HG02610 (cell line): ENCODE measurements around the gene PANK4.
"Not testable (repeated sequence)": the region's sequence is repeated elsewhere in the genome, so short reads cannot be mapped to it uniquely, and the experiment has no call there.

Experiments used
- ATAC-seq: cut with Tn5 transposase; IDR thresholded peaks from one replicate; pipeline ENCODE4 v1.9.1; 2021; ENCODE audit warnings: mild to moderate bottlenecking, moderate library complexity; ENCODE audit not compliant: unreplicated experiment

Gene PANK4

DNA sequence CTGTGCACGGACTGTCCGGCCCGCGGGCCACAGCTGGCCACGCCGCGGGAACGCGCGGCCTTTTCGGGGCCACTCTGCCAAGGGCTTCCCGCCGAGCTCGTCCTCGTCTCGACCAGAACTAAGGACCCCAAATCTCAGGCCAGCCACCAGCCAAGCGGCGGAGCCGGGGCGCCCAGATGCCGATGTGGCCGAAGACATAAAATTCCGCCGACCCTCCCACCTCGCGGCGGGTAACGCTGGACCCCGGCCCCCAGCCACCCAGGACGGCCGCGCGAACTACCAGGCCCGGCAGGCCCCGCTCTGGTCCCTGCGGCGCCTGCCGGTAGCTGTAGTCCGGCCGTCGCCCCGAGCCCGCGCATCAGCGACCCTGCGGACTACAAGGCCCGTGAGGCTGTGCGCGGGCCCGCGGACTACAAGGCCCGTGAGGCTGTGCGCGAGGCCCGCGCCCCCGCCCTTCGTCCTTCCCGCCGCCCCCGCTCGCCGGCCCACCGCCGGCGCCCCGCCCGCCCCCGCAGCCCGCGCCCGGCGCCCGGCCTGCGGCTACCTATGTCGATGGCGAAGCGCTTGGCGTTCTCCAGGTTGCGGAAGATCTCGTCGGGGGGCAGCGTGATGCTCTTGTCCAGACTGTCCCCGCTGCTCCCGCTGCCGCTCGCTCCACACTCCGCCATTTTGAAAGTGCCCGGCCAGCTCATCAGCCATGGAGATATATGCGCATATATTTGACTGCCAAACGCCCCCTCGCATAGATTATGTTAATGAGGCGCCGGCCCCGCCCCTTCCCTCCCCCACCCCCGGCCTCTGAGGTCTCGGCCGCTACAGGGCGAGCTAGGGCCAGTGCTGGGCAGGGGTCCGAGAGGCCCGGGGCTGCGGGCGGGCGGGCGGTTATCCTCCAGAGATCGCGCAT, at the start of gene PANK4:
Gene PANK4 (minus strand): TSS at position 677 of the 904 bp plus-strand sequence. CDS start 9 bp downstream, at position 668.
- peak; percentile 76 for ATAC-seq

DNA sequence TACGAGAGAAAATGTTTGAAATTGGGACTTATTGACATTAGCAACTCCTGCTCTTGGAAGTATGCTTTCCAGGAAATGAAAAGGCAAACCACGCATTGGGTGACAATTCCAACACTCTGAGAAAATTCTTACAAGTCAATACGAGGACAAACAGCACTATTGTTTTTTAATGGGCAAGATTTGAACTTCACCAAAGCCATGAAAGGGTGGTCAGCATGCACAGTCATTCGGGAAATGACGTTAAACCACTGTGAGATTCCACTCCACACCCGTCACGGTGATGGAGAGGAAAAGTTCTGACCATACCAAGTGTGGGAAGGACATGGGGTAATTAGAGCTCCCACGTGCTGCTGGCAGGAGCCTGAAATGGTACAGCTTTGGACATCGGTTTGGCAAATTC, 48.0 kb upstream of the PANK4 start:
- no peak for ATAC-seq

DNA sequence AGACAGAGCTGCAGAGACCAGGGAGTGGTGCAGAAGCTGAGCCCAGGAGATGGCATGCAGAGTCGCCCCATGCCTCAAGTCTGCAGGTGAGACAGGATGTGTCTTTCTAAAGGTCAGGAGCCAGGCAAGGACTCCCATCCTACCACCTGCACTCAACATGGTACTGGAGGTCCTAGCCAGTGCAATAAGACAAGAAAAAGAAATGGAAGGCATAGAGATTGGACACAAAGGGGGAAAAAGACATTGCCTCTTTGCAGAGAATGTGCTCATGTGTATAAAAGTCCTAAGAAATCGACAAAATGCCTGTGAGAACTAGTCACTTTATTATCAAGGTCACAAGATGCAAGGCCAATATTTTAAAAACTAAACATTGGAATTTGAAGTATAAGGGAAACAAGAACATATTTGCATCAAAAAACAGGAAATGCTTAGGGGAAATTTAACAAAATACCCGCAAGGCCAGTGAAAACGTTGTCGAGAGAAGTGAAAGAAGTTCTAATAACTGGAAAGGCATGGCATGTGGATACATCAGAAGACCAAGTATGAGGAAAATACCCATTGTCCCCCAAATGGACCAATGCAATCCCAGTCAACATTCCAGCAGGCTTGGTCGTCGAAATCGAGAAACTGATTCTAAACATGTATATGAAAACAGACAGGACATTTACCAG, 47.0 kb upstream of the PANK4 start:
- no peak for ATAC-seq

DNA sequence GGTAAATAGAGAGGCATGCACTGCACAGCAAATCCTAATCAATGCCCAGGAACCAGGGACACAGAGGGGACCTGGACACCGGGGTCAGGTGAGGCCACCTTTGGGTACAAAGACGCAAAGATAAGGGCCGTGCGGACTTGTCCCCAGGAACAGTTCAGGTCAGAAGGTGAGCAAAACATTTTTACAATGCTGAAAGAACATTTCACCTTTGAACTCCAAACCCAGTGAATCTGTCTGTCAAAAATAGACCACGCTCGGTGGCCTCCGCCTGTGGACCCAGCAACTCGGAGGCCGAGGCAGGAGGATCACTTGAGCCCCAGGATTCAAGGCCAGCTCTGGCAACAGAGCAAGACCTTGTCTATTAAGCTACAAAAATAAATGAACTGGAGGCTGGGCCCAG, 45.0 kb upstream of the PANK4 start:
- no peak for ATAC-seq

DNA sequence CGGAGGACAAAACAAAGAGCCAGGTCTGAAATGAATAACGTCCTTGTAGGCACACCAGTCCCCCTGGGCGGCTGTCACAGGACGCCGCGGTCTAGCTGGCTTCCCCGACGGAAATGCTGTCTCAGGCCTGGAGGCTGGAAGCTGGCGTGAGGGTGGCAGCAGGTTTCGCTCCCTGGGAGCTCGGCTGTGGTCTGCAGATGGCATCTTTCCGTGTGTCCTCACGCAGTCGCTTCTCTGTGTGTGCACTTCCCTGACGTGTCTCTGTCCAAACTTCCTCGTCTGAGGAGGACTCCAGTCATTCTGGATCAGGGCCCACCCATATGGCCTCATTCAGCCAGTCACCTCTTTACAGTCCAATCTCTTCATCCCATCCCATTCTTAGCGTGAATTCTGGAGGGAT, 43.9 kb upstream of the PANK4 start:
- ATAC-seq: no peak

DNA sequence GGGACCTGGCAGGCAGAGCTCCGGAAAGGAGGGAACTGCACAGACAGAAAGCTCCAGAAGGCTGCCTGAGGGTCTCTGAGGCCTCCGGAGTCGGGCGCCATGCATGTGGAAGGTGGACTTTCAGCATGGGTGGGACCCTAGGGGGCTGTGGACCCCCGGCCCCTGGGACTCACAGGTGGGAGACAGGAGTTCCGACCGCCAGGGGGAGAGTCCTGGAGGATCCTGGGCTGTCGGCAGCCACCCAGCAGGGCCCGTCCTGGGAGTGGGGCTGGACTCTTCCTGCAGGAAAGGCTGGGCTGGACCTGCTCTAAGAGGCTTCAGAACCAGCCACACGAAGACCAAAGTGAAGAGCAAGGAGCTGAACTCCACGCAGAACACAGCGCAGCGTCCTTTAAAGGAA, 43.3 kb upstream of the PANK4 start:
- not testable (repeated sequence) for ATAC-seq

DNA sequence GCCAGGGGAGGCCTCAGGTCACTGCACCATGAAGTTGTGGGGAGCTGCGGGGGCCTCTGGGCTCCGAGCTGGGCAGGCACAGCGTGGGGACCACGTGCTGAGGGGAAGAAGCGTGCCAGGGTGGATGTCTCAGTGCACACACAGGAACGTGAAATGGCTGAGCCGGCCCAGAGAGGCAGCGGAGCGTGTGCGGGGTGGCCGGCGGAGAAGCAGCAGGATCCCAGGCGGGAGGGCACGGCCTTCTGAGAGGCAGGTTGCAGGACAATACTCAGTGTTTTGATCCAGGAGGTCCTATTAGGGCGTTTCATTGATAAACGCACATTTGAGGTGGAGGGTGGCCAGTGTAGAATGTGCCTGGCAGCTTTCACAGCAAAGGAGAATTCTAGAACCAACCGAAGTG, 42.7 kb upstream of the PANK4 start:
- ATAC-seq: no peak

DNA sequence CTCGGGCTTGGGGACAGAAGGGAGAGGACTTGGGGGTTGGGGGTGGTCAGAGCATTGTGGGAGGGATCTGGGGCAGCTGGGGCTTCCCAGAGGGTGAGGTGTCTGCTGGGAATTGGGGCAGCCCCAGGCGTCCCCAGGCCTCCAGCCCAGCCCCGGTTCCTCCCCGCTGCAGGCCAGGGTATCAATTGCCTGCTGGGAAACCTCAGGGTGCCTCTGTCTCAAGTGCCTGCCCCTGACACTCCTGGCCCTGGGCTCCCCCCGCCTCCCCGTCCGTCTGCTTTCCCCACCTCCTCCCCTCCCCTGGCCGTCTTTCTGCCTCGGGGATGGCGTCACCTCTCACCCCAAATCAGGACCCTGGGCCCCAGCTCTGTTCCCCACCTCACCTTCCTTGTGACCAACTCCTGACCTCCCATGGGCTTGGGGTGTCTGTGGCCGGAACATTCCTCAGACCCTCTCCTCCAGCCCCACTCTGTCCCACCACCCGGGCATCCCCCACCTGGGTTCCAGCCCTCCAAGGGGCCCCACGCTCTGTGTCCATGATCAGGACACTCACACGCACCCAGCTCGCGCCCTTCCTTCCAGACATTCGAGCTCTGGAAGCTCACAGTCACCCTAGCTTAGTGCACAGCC, 41.9 kb upstream of the PANK4 start:
- ATAC-seq: not testable (repeated sequence)

DNA sequence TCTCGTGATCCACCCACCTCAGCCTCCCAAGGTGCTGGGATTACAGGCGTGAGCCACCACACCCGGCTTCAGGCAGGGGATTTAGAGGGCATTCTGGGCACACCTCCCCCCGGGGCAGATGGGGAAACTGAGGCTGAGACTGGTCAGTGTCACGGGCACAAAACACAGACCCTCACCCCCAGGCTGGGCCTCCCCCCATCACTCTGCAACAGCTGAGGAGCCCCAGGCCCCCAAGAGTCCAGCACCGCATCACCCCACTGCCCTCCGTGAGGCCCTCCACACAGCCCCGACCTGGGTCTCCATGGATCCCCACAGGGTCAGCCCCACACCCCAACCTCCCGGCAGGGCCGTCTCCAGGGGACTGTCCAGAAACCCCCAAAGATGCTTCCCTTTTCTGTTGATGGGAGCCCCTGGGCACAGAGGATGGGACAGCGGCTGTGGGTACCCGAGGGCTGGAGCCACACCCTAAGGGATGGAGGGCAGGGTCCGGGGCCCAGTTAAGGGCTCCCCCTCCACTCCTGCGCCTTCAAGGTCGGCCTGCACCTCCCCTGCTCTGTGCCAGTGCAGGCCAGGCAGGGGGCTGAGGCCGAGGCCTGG, 40.8 kb upstream of the PANK4 start:
- no peak for ATAC-seq

DNA sequence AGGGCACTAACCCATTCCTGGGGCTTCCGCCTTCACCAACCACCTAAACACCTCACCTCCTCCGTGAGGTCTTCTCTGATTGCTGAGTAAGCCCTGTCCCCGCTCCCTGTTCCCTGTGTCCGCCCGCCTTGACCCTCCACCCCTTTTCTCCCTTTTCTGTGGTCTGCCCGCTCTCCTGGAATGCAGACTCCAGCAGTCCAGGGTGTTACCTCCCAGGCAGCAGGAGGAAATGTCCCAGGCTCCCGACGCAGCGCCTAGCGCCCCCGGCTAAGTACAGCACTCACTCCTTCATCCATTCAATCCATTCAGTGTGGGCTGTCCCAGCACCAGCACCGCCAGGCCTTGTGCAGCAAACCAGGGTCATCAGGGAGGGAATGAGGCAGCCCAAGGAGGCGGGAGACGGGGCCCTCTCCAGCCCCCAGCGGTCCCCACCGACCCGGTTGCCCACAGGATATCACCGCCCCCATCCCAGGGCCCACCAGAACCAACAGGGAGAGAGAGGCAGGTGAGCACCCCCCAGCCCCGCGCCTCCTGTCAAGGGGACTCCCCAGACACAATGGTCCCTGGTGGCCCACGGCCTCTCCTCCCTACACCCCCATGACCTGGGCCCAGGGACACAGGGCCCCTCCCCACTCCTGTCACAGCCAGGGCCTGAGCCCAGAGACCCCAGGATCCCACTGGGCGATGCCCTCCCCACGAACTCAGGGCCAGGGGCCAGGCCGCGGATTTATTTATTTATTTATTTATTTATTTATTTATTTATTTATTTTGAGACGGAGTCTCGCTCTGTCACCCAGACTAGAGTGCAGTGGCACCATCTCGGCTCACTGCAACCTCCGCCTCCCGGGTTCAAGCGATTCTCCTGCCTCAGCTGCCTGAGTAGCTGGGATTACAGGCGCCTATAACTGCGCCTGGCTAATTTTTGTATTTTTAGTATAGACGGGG, 40.0 kb upstream of the PANK4 start:
- no peak for ATAC-seq

DNA sequence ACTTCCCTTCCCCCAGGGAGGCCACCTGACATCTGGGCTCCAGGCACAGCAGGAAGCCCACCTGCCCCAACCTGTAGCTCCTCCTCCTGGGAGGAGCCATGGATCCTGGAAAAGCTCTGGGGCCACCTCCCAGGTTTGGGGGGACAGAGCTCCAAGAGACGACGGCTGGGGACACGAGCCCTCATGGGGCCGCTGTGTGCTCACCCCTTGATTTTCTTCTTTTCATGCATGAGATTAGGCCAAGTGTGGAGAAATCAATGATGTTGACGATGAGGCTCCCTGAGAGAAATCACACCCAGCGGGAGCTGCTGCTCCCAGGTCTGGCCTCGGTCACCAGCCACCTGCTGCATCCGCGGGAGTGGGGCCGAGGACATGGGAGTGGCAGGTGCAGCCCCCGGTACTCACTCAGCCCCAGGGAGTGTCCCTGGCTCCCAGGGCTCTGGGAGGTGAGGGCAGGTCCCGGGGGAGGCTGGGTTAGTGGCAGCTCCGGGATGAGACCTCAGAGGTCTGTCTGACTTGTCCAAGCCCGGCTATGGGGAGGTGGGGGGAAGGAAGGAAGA, 38.5 kb upstream of the PANK4 start:
- no peak for ATAC-seq

DNA sequence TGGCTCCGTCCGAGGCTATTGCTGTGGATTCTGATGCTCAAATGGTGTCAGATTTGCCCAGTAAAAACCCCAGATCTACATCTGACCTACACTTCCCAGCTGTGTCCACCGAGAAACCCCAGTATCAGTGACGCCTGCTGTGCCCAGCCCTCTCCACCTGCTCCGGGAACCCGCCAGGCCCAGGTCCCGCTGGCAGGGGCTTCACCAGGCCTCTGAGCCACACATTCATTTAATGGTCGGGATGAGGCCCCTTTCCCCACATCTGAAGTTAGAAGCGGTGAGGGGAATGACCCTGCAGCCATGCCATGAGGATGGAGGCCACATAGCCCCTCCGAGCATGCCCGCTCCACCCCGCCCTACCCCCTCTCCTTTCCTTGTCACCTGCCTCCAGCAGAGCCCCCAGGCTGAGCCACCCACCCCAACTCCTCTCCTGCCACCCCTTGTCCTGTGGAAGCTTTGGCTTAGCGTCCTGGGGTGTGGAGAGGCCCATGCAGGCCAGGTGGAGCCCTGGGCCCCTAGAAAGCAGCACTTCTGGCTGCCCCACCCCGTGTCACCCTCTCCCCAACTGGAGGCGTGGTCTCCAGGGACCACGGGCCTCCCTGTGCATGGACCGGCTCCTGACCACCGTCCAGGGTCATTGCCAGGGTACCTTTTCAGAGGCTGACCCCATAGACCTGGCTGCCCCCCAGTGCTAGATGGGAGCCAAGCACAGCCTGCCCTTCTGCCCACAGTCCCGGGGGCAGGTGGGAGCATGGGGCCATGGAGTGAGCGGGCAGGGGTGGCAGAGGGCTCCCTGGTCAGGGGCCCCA, 37.8 kb upstream of the PANK4 start:
- ATAC-seq: no peak

DNA sequence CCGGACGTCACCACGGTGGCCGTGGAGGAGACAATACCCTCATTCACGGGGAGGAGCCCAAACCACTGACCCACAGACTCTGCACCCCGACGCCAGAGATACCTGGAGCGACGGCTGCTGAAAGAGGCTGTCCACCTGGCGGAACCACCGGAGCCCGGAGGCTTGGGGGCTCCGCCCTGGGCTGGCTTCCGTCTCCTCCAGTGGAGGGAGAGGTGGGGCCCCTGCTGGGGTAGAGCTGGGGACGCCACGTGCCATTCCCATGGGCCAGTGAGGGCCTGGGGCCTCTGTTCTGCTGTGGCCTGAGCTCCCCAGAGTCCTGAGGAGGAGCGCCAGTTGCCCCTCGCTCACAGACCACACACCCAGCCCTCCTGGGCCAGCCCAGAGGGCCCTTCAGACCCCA, 36.8 kb upstream of the PANK4 start:
- ATAC-seq: no peak

DNA sequence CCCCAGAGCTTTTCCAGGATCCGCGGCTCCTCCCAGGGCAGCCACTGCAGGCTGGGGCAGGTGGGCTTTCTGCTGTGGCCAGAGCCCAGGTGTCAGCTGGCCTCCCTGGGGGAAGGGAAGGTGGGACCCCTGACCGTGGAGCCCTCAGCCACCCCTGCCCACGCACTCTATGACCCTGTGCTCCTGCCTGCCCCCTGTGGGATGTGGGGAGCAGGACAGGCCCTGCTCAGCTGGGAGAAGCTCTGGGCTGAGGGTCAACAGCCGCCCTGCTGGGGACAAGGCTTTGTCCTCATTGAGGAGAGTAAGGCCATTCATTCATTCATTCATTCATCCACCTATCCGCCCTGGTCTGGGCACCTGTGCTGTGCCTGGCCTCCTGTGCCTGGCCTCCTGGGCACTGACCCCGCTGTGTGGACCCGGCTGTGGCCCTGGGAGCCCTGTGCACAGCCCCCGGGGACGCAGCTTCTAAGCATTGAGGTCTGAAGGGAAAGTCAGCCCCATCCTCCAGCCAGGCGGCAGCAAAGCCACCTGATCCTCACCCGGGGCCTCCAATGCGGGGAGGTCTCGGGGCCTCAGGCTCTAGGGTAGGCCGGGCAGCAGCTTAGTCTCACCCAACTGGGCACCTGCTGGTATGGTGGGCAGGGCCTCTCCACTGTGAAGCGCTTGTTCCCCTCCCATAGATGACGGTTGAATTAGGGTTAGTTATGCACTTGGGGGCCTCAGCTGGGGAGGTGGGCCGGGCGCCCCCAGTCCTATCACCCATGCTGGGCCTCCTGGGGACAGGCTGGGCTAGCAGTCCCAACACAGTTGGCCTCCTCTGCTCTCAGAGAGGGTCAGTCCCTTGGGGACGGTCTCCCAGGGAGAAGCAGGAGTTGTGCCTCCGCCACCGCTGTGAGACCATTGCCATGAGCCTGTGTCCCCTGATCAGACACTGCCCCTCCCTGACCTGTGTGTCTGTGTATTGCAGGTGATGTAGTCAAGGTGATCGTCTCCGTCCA, 35.8 kb upstream of the PANK4 start:
- ATAC-seq: no peak

DNA sequence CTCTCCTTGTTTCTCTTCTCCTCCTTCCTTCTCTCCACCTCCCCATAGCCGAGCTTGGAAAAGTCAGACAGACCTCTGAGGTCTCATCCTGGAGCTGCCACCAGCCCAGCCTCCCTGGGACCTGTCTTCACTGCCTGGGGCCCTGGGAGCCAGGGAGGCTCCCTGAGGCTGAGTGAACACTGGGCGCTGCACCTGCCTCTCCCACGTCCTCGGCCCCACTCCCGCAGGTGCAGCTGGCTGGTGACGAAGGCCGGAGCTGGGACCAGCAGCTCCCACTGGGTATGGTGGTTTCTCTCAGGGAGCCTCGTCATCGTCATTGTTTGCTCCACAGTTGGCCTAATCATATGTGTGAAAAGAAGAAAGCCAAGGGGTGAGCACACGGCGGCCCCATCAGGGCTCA, 35.0 kb upstream of the PANK4 start:
- no peak for ATAC-seq

DNA sequence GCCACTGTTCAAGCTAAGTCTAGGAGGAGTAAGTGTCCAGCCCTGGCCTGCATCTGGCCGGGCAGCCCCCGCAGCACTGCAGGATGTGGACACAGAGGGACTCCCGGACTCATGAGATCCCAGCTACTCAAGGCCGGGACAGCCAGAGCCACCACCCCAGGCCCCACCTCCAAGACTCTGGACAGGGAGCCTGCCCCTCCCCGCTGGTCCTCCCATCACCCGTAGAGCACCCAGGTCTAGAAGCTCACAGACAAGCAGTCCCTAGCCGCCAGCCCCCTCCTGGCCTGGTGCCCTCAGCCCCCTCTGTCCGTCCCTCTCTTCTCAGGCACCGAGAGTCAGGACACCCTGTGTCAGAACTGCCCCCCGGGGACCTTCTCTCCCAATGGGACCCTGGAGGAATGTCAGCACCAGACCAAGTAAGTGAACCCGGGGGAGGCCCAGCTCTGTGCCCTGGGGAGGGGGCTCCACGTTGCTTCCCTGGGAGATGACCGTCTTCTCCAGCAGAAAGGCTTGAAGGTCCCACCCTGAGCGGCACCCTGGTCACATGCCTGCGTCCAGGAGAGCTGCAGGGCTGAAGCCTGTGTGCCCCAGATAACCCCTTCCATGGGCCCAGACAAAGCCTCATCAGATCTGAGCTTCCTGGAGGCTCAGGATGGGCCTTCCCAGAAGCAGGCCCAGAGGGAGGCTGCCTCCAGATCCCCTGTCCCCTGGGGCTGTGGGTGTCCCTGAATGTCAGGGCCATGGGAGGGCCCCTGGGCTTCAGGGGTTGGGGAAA, 34.1 kb upstream of the PANK4 start:
- no peak for ATAC-seq
